Memory B cell (primary cell): ENCODE measurements around the gene ROR2.
A peak's percentile ranks its signal among the peaks of the same experiment; 100 is the strongest.

Source experiments
- ATAC-seq: fragments of 150-1000 bp; cut with Tn5 transposase; 2 replicates; pipeline ENCODE4 v1.10.0; 2021; ENCODE audit warnings: low read depth, mild to moderate bottlenecking, moderate library complexity
- DNase-seq, 2 donors: peaks; one replicate each; pipeline ENCODE4 v3.0.0; 2022; ENCODE audit warnings: low spot score in 2 of 2
- H3K27ac Mint-ChIP-seq: one replicate; pipeline ENCODE4 v1.8.0; 2022; ENCODE audit warnings: mild to moderate bottlenecking, moderate library complexity, mixed read lengths
- H3K27me3 Mint-ChIP-seq: one replicate; pipeline ENCODE4 v1.8.0; 2022; ENCODE audit warnings: mixed read lengths
- H3K36me3 Mint-ChIP-seq: one replicate; pipeline ENCODE4 v1.8.0; 2022; ENCODE audit warnings: mild to moderate bottlenecking, mixed read lengths
- H3K4me1 Mint-ChIP-seq: one replicate; pipeline ENCODE4 v1.8.0; 2022; ENCODE audit warnings: mixed read lengths
- H3K4me3 Mint-ChIP-seq: one replicate; pipeline ENCODE4 v1.8.0; 2022; ENCODE audit warnings: mild to moderate bottlenecking, moderate library complexity, mixed read lengths
- H3K9me3 Mint-ChIP-seq: one replicate; pipeline ENCODE4 v1.8.0; 2022; ENCODE audit warnings: mixed read lengths

ROR2 gene

DNA sequence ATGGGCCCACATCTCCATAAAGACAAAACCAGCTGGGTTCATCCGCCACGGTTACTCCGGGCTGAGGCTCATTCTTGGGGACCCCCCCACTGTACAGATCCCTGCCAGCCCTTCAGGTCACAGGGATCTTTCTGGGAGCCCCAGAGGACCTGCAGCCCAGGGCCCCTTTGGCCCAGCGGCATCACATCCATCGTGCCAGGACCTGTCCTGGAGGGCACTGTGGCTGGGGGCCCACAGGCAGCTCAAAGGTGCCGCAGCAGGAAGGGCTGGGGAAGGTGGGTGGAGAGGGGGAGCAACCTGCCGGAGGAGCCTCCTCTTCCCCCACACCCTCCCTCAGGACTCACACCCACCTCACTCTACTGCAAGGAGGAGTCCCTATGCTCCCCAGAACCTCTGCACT is 252.8 kb downstream of the ROR2 start:
- Mint-ChIP-seq H3K27ac (no peak overlapping the region), H3K4me3 (no peak overlapping the region), H3K4me1 (peaks cover 4% of the 10 kb centered on the region), H3K36me3 (no peaks in the 10 kb centered on the region), H3K9me3 (no peaks in the 10 kb centered on the region), H3K27me3 (peaks cover 7% of the 10 kb centered on the region)
- no peak for DNase-seq
- no peak for ATAC-seq

DNA sequence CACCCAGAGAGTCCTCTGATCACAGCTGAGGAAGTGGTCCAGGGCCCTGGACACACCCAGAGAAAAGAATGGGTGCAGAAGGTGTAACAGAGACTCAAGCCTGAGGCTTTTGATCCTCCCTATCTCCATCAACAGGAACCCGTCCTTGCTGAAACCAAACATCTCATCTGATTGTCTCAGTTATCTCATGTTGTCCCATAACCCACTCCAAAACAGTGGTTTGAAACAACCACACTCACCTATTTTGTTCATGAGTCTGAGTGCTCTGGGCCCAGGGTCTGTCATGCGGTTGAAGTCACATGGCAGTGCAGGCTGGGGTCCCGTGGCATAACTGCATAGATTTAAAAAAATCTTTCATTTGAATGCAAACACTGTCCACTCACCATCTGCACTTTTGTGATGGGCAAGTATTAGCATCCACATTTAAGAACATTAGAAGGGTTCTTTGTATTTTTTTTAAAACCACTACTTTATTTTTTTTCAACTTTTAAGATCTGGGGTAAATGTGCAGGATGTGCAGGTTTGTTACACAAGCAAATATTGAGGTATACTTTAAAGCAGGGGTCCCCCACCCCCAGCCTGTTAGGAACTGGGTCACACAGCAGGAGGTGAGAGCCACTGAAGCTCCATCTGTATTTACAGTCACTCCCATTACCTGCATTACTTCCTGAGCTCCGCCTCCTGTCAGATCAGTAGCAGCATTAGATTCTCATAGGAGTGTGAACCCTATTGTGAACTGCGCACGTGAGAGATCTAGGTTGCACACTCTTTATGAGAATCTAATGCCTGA is 255.8 kb downstream of the ROR2 start:
- DNase-seq (no peak), ATAC-seq (no peak)
- Mint-ChIP-seq H3K27me3 (peaks cover 7% of the 10 kb centered on the region), H3K27ac (no peak overlapping the region), H3K4me1 (peaks cover 4% of the 10 kb centered on the region), H3K36me3 (no peaks in the 10 kb centered on the region), H3K4me3 (no peak overlapping the region), H3K9me3 (no peaks in the 10 kb centered on the region)

GRCh38 chr9:91693226-91693625 is 256.8 kb downstream of the ROR2 start:
- H3K4me3 Mint-ChIP-seq: no peak overlapping the region
- no peak for DNase-seq

GRCh38 chr9:91690540-91691249 is 259.3 kb downstream of the ROR2 start:
- no peaks in the 10 kb centered on the region for H3K36me3 Mint-ChIP-seq
- H3K9me3 Mint-ChIP-seq: no peaks in the 10 kb centered on the region
- peaks cover 4% of the 10 kb centered on the region for H3K27me3 Mint-ChIP-seq
- peaks cover 4% of the 10 kb centered on the region for H3K4me1 Mint-ChIP-seq
- H3K4me3 Mint-ChIP-seq: no peak overlapping the region
- DNase-seq: no peak
- ATAC-seq: no peak
- H3K27ac Mint-ChIP-seq: no peak overlapping the region

More at GRCh38 chr9:91693226-91693625, 256.8 kb downstream of the ROR2 start:
- ATAC-seq: no peak
- Mint-ChIP-seq H3K4me1 (peaks cover 4% of the 10 kb centered on the region), H3K36me3 (no peaks in the 10 kb centered on the region), H3K27me3 (peaks cover 7% of the 10 kb centered on the region), H3K9me3 (no peaks in the 10 kb centered on the region), H3K27ac (no peak overlapping the region)

DNA sequence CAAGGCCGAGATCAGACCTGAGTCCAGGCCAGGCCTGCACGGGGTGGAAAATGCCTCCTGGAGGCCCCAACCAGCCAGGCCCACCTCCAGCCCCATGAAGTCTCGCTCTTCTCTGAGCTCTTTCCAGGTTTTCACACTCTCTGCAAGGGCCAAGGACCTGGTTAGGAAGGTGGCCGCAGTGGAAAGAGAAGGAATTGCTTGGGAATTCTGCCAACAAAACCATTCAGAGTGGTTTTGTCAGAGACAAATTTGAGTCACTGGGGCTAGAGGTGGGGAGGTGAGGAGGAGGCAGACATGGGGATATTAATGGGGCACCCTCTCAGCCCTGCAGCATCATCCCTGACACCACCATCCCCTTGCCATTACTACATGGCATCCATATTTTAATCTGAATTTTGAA is 261.0 kb downstream of the ROR2 start:
- H3K36me3 Mint-ChIP-seq: no peaks in the 10 kb centered on the region
- H3K9me3 Mint-ChIP-seq: no peaks in the 10 kb centered on the region
- DNase-seq: no peak
- ATAC-seq: no peak
- H3K27ac Mint-ChIP-seq: no peak overlapping the region
- no peaks in the 10 kb centered on the region for H3K27me3 Mint-ChIP-seq
- H3K4me1 Mint-ChIP-seq: no peaks in the 10 kb centered on the region
- H3K4me3 Mint-ChIP-seq: no peak overlapping the region

GRCh38 chr9:91683269-91683668 is 266.8 kb downstream of the ROR2 start:
- no peaks in the 10 kb centered on the region for H3K4me1 Mint-ChIP-seq

DNA sequence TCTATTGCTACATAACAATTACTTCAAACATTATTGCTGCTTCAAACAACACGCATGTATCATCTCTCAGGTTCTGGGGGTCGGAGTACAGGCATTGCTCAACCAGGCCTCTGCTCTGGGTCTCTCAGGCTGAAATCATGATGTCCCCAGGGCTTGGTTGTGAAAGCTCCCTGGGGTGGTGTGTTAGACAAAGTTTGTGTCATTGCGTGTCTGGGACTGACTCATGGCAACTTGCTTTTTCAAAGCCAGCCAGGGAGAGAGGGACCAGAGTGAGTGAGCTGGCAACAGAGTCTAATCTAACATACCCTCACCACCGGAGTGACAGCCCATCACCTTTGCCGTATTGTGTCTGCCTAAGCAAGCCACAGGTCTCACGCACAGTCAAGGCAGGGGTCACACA is 267.2 kb downstream of the ROR2 start:
- H3K27me3 Mint-ChIP-seq: peaks cover 6% of the 10 kb centered on the region
- no peak for DNase-seq
- ATAC-seq: no peak
- no peak overlapping the region for H3K4me3 Mint-ChIP-seq
- no peak overlapping the region for H3K27ac Mint-ChIP-seq
- H3K9me3 Mint-ChIP-seq: no peaks in the 10 kb centered on the region
- no peaks in the 10 kb centered on the region for H3K36me3 Mint-ChIP-seq
- no peaks in the 10 kb centered on the region for H3K4me1 Mint-ChIP-seq

More at GRCh38 chr9:91683269-91683668, 266.8 kb downstream of the ROR2 start:
- ATAC-seq (no peak), DNase-seq (no peak)
- H3K4me3 Mint-ChIP-seq: no peak overlapping the region
- peaks cover 6% of the 10 kb centered on the region for H3K27me3 Mint-ChIP-seq
- H3K36me3 Mint-ChIP-seq: no peaks in the 10 kb centered on the region
- no peak overlapping the region for H3K27ac Mint-ChIP-seq
- H3K9me3 Mint-ChIP-seq: no peaks in the 10 kb centered on the region

- Mint-ChIP-seq H3K36me3 (no peaks in the 10 kb centered on the region), H3K4me1 (no peaks in the 10 kb centered on the region), H3K9me3 (no peaks in the 10 kb centered on the region), H3K27ac (no peak overlapping the region), H3K4me3 (peak overlapping the region; percentile 43), H3K27me3 (peaks cover 7% of the 10 kb centered on the region)
- ATAC-seq: peak; percentile 99
- DNase-seq: peak; percentile 49 to 67
Observed at GRCh38 chr9:91681461-91682305, 268.3 kb downstream of the ROR2 start.

DNA sequence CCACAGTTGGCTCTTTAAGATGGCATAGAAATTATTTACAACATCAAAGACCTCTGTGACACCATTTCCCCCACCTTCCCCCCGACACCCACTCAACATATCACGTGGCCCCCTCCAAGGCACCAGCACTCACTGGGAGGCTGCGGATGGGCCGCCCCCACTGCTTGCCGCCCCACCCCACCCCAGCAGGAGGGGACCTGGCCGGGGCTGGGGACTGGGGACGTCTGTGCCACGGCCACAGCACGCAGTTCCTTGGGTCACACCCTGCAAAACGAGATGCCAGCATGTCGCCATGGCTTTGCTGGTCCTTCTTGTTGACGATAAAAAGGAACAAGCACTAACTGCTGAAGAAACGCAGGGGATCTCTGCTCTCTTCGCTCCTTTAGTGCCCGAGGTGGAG is 269.0 kb downstream of the ROR2 start:
- Mint-ChIP-seq H3K27ac (no peak overlapping the region), H3K36me3 (no peaks in the 10 kb centered on the region), H3K27me3 (peaks cover 7% of the 10 kb centered on the region), H3K9me3 (no peaks in the 10 kb centered on the region), H3K4me1 (no peaks in the 10 kb centered on the region), H3K4me3 (no peak overlapping the region)
- ATAC-seq: no peak
- no peak for DNase-seq

DNA sequence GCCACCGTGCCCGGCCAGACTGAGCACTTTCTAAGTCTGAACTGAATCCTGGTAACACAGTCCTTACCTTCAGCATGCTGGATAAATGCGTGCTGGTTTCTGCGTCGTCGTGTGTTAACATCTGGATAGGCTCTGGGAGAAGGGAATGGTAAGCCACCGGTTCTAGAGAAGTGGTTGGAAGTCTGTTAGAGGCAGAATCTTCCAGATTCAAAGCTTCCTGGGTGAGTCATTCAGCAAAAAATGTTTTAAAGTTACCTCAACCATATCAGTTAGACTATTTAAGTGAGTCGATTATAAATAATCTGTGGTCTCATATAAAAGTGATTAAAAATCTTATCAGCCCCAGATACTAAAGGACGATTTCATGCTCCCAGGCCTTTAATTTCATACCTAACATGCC is 269.9 kb downstream of the ROR2 start:
- ATAC-seq (no peak), DNase-seq (no peak)
- no peaks in the 10 kb centered on the region for H3K4me1 Mint-ChIP-seq
- H3K4me3 Mint-ChIP-seq: no peak overlapping the region
- no peaks in the 10 kb centered on the region for H3K9me3 Mint-ChIP-seq
- H3K36me3 Mint-ChIP-seq: no peaks in the 10 kb centered on the region
- no peak overlapping the region for H3K27ac Mint-ChIP-seq
- H3K27me3 Mint-ChIP-seq: peaks cover 7% of the 10 kb centered on the region

GRCh38 chr9:91678807-91679580 is 271.0 kb downstream of the ROR2 start:
- Mint-ChIP-seq H3K4me1 (no peaks in the 10 kb centered on the region), H3K27me3 (peaks cover 7% of the 10 kb centered on the region), H3K27ac (no peak overlapping the region), H3K4me3 (no peak overlapping the region), H3K9me3 (no peaks in the 10 kb centered on the region), H3K36me3 (no peaks in the 10 kb centered on the region)
- ATAC-seq (no peak), DNase-seq (no peak)

DNA sequence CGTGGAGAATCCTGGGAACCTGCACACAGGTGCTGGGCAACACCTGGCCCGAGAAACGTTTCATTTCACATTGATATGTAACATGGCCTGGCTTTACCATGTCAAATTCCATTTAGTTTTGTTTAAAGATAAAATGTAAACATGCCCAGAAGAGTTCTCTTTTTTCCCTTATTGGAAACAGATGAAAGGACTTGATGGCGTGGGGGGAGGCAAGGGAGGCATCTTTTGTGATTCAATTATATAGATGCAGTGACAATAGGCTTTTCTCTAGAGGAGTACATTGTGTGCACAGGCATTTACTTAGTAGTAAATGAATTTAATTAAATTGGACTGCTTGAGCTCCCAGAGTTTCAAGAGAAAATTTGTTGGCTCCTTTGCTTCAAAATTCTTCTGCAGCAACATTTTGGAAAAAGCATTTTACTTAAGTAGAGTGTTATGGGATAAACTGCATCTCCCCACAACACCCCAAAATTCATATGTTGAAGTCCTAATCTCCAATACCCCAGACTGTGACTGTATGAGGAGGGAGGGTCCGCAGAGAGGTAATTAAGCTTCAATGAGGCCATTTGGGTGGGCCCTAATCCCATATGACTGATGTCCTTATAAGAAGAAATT is 272.1 kb downstream of the ROR2 start:
- H3K36me3 Mint-ChIP-seq: no peaks in the 10 kb centered on the region
- DNase-seq (no peak), ATAC-seq (no peak)
- H3K9me3 Mint-ChIP-seq: no peaks in the 10 kb centered on the region
- H3K4me3 Mint-ChIP-seq: no peak overlapping the region
- H3K4me1 Mint-ChIP-seq: no peaks in the 10 kb centered on the region
- H3K27me3 Mint-ChIP-seq: peaks cover 7% of the 10 kb centered on the region
- no peak overlapping the region for H3K27ac Mint-ChIP-seq

GRCh38 chr9:91677331-91677730 is 272.7 kb downstream of the ROR2 start:
- Mint-ChIP-seq H3K9me3 (peaks cover under 1% of the 10 kb centered on the region), H3K27me3 (peaks cover 9% of the 10 kb centered on the region), H3K4me1 (no peaks in the 10 kb centered on the region), H3K4me3 (no peak overlapping the region), H3K27ac (no peak overlapping the region), H3K36me3 (no peaks in the 10 kb centered on the region)
- ATAC-seq: no peak
- no peak for DNase-seq
